Mucosa of descending colon (tissue), 3 donors: Measurements from ENCODE around the gene SSC5D. TPM values are rescaled to one million over a fixed set of nuclear protein-coding genes. Genes with fewer than 3 reads are reported as not detected.

Experiments used
- ATAC-seq: fragments of 200-7000 bp; cut with Tn5 transposase; one replicate; pipeline ENCODE4 v1.9.1; 2020; ENCODE audit warnings: mild to moderate bottlenecking, moderate library complexity
- DNase-seq, 3 donors: peaks; one replicate each; pipeline ENCODE4 v3.0.0-alpha.2; 2020
- H3K36me3 ChIP-seq: fragments of 200-600 bp; one replicate; pipeline ENCODE4 v1.8.0; 2021; ENCODE audit warnings: low read depth, mild to moderate bottlenecking
- H3K4me1 ChIP-seq: fragments of 200-600 bp; one replicate; pipeline ENCODE4 v1.8.0; 2021; ENCODE audit warnings: low read depth, mild to moderate bottlenecking
- H3K4me3 ChIP-seq: fragments of 200-600 bp; one replicate; pipeline ENCODE4 v1.8.0; 2021; ENCODE audit warnings: mild to moderate bottlenecking
- H3K9me3 ChIP-seq: fragments of 200-600 bp; one replicate; pipeline ENCODE4 v1.8.0; 2021; ENCODE audit warnings: mild to moderate bottlenecking
- intact Hi-C, 2 donors: fragments of 100-400 bp; cut with DNase I in 1 of 2; cut with micrococcal nuclease in 1 of 2; formaldehyde crosslinking; loops; one replicate each; pipeline versions ENCODE4 v1.11.0 to v1.11.1; 2022; cut with DNase I, micrococcal nuclease
- total RNA-seq, 3 donors: library from RNA; stranded (reverse); fragmentation: NEBNext Ultra II Directional in 2 of 3; extraction: Animal tissue kit (Norgen Biotek cat#: 25700) in 2 of 3; gene quantifications; one replicate each; pipeline versions ENCODE4 v1.2.1 to v1.2.4, GENCODE V29; 2021 to 2023
- TF ChIP-seq, protein P1 (sequence below): fragments of 200-600 bp; IDR thresholded peaks from one replicate; pipeline ENCODE4 v1.8.0; 2022; ENCODE audit warnings: antibody characterized with exemption, mild to moderate bottlenecking
- donor health status: DM: no; HTN: no; CAD: no; lungs with moderate emphysema.
- donor health status: DM: no; HTN: no; CAD: no.
- donor health status: DM: no; HTN: yes; CAD: no.

The SSC5D gene
- total RNA-seq, 3 donors from 2014 or later = 2.6 to 35.0 (median 4.0) TPM

DNA sequence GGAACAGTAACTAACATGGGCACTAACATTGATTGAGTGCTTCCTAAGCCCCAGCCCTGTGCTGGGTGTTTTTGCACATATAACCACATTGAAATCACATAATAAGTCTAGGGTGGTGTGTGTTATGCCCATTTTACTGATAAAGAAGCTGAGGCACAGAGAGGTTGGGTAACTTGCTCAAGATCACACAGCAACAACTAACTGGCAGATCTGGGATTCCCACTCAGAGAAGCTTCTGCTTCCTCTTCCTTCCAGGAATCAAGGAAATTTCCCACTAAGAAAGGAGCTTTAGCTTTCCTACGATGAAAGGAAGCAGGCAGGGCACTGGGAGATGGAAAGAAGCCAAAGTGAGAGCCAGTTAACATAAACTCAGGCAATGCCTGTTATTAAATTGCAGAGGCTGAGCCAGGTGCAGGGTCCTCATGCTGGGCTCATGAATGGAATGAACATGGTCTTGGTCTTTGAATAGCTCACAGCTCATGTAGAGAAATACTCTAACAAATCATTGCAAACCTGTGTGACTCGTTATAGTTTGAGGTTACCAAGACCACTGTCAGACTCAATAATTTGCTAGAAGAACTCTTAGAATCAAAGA is 10.1 kb downstream of the SSC5D start:
- no peak overlapping the region for H3K4me3 ChIP-seq
- no peaks in the 10 kb centered on the region for H3K9me3 ChIP-seq
- intact Hi-C loops = no loop called here
- no peak for DNase-seq
- TF ChIP-seq, protein P1, sequence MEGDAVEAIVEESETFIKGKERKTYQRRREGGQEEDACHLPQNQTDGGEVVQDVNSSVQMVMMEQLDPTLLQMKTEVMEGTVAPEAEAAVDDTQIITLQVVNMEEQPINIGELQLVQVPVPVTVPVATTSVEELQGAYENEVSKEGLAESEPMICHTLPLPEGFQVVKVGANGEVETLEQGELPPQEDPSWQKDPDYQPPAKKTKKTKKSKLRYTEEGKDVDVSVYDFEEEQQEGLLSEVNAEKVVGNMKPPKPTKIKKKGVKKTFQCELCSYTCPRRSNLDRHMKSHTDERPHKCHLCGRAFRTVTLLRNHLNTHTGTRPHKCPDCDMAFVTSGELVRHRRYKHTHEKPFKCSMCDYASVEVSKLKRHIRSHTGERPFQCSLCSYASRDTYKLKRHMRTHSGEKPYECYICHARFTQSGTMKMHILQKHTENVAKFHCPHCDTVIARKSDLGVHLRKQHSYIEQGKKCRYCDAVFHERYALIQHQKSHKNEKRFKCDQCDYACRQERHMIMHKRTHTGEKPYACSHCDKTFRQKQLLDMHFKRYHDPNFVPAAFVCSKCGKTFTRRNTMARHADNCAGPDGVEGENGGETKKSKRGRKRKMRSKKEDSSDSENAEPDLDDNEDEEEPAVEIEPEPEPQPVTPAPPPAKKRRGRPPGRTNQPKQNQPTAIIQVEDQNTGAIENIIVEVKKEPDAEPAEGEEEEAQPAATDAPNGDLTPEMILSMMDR = no peak
- ATAC-seq = no peak
- no peaks in the 10 kb centered on the region for H3K4me1 ChIP-seq
- no peaks in the 10 kb centered on the region for H3K36me3 ChIP-seq

DNA sequence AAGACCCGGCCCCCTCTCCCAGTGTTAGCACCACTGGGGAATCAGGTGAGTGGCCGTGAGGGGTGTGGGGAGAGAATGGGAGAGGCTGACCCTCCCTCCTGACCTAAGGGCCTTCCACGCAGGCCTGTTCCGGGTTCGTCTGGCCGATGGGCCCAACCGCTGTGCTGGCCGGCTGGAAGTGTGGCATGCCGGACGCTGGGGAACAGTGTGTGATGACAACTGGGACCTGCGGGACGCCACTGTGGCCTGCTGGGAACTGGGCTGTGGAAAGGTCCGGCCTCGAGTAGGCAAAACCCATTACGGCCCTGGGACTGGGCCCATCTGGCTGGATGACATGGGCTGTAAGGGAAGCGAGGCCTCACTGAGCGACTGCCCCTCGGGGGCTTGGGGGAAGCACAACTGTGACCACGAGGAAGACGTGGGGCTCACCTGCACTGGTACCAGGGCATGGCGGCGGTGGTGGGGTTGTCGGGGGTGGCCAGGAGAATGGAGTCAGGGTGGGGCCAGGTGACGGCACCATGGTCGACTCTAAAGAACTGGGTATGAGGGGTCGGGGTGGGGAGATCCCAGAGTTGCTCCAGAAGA is 12.2 kb downstream of the SSC5D start:
- no peaks in the 10 kb centered on the region for H3K4me1 ChIP-seq
- H3K4me3 ChIP-seq = no peak overlapping the region
- intact Hi-C loops = no loop called here
- DNase-seq = peak in 1 of 3 donors; percentile 29
- H3K36me3 ChIP-seq = no peaks in the 10 kb centered on the region
- ATAC-seq = no peak
- H3K9me3 ChIP-seq = no peaks in the 10 kb centered on the region
- TF ChIP-seq, protein P1 = no peak

DNA sequence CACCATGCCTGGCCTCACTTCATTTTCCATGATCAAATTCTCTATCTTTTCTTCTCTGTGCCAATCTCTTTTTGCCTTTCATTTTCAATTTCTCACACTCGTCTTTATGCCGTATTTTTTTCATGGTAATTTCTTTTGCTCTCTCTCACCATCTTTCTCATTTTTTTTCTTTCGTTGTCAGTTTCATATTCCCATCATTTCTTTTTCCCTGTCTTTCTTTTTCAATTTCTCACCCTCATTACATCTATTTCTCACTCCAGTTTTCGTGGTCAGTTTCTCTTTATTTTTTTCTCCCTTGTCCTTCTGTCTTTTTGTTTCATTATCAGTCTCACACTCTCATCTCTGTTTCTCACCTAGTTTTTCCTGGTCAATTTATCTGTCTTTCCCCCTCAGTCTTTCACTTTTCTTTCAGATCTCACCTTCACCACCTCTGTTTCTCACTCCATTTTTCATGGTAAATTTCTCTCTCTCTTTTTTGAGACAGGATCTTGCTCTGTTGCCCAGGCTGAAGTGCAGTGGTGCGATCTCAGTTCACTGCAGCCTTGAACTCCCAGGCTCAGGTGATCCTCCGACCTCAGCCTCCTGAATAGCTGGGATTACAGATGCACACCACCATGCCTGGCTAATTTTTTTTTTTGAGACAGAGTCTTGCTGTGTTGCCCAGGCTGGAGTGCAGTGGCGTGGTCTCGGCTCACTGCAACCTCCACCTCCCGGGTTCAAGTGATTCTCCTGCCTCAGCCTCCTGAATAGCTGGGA is 14.1 kb downstream of the SSC5D start:
- H3K36me3 ChIP-seq = no peaks in the 10 kb centered on the region
- DNase-seq (no peak), ATAC-seq (no peak)
- no peak overlapping the region for H3K4me3 ChIP-seq
- intact Hi-C loops = no loop called here
- TF ChIP-seq, protein P1 = no peak
- H3K9me3 ChIP-seq = no peaks in the 10 kb centered on the region
- H3K4me1 ChIP-seq = no peaks in the 10 kb centered on the region

DNA sequence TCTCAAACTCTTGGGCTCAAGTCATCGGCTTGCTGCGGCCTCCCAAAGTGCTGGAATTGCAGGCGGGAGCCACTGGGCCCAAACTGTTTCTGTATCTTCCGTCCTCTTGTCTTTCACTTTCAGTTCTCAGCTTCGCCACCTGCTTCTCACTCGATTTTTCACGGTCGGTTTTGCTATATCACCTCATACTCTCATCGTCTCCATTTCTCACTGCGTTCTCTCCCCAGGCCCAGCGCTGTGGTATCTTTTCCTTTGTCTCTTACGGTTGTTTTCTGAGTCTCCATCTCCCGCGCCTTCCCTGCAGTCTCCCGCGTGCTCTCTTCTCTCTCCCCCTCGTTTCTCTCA is 14.9 kb downstream of the SSC5D start:
- intact Hi-C loops = no loop called here
- ATAC-seq (no peak), DNase-seq (no peak)
- Histone ChIP-seq H3K36me3 (no peaks in the 10 kb centered on the region), H3K4me3 (no peak overlapping the region), H3K4me1 (no peaks in the 10 kb centered on the region), H3K9me3 (no peaks in the 10 kb centered on the region)
- TF ChIP-seq, protein P1 = no peak

DNA sequence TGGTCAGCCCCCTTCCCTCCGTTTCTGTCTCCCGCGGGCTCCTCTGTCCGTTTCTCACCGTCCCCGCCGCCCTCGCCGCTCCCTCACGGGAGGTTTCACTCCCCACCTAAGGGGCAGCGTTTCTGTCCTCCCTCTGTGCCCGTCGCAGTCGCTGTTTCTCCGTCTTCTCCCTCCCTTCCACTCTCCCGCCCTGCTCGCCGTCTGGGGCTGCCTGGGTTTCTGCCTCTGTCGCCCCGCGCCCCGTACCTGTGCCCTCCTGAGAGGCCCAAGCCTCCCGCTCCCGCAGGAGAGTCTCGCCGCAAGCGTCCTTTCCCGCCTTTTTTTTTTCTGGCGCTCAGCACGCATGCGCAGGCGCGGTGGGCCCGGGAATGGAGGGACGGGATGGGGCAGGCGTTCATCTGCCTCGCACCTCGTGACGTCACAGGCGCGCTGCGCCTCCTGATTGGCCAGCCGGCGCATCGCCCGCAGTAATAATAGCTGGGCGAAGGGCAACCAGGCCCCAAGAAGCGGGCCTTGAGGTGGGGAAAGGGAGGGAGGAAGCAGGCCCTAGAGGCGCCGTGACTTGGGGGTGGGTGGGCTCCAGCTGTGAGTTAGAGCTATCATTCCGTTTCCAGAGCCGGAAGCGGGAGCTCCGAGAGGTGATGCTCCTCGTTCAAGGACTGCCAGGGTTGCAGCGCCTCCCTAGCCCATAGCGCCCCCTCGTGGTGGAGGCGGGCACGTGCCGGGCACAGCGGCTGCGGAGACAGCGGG is 15.4 kb downstream of the SSC5D start:
- DNase-seq (peak; percentile 92 to 93 (median 92)), ATAC-seq (peak; percentile 98)
- intact Hi-C loops = loop anchor here in 1 of 2 donors (2.0 kb wide), 1 partner anchor 35 kb away; no protein-coding TSS in a partner anchor
- no peaks in the 10 kb centered on the region for H3K4me1 ChIP-seq
- H3K9me3 ChIP-seq = no peaks in the 10 kb centered on the region
- H3K36me3 ChIP-seq = no peaks in the 10 kb centered on the region
- TF ChIP-seq, protein P1 = peak; percentile 98
- no peak overlapping the region for H3K4me3 ChIP-seq
